GM19328 (cell line): ENCODE results near the gene PRUNE2.
A peak's percentile ranks its signal among the peaks of the same experiment; 100 is the strongest.
"Not testable (repeated sequence)": the region's sequence is repeated elsewhere in the genome, so short reads cannot be mapped to it uniquely, and the experiment has no call there.

Source experiments
- ATAC-seq: cut with Tn5 transposase; IDR thresholded peaks from one replicate; pipeline ENCODE4 v1.9.1; 2021; ENCODE audit warnings: mild to moderate bottlenecking, moderate library complexity; ENCODE audit not compliant: unreplicated experiment

PRUNE2 gene

GRCh38 chr9:76799473-76799872, 106.4 kb downstream of the PRUNE2 start:
- ATAC-seq, result no peak

GRCh38 chr9:76798527-76798926, 107.4 kb downstream of the PRUNE2 start:
- ATAC-seq, result no peak

- ATAC-seq, result no peak
These were observed 109.6 kb downstream of the PRUNE2 start for GRCh38 chr9:76796296-76796695.

- no peak for ATAC-seq
These were observed 112.0 kb downstream of the PRUNE2 start for GRCh38 chr9:76793784-76794431.

GRCh38 chr9:76789840-76790239, 116.1 kb downstream of the PRUNE2 start:
- no peak for ATAC-seq

- no peak for ATAC-seq
These were observed 118.2 kb downstream of the PRUNE2 start for GRCh38 chr9:76787677-76788076.

- no peak for ATAC-seq
These were observed 120.4 kb downstream of the PRUNE2 start for GRCh38 chr9:76785501-76785900.

GRCh38 chr9:76784881-76785280, 121.0 kb downstream of the PRUNE2 start:
- ATAC-seq, result no peak

- ATAC-seq, result no peak
These were observed 133.0 kb downstream of the PRUNE2 start for GRCh38 chr9:76772686-76773445.

GRCh38 chr9:76766126-76766525, 139.8 kb downstream of the PRUNE2 start:
- no peak for ATAC-seq

GRCh38 chr9:76764138-76764537, 141.8 kb downstream of the PRUNE2 start, which contains the start of gene PCA3:
Gene PCA3, plus strand, starts transcription at chr9:76764438.
- ATAC-seq, result no peak

- no peak for ATAC-seq
These were observed 144.5 kb downstream of the PRUNE2 start for GRCh38 chr9:76761448-76761847.

GRCh38 chr9:76759732-76760131, 146.2 kb downstream of the PRUNE2 start:
- no peak for ATAC-seq

- no peak for ATAC-seq
These were observed 147.4 kb downstream of the PRUNE2 start for GRCh38 chr9:76758476-76758875.

GRCh38 chr9:76756941-76757673, 148.8 kb downstream of the PRUNE2 start:
- no peak for ATAC-seq

GRCh38 chr9:76756268-76756640, 149.7 kb downstream of the PRUNE2 start:
- peak; percentile 10 for ATAC-seq

- no peak for ATAC-seq
These were observed 154.9 kb downstream of the PRUNE2 start for GRCh38 chr9:76751001-76751400.

- peak; percentile 87 for ATAC-seq
These were observed 161.6 kb downstream of the PRUNE2 start for GRCh38 chr9:76744336-76744735.

- ATAC-seq, result no peak
These were observed 162.0 kb downstream of the PRUNE2 start for GRCh38 chr9:76743931-76744330.

GRCh38 chr9:76742890-76743289, 163.0 kb downstream of the PRUNE2 start:
- ATAC-seq, result not testable (repeated sequence)

GRCh38 chr9:76741524-76741923, 164.4 kb downstream of the PRUNE2 start:
- no peak for ATAC-seq

- ATAC-seq, result no peak
These were observed 167.5 kb downstream of the PRUNE2 start for GRCh38 chr9:76738402-76738801.
